IMR-90 (cell line): Measurements from ENCODE around the gene SLC30A2. TPM values are rescaled to one million over a fixed set of nuclear protein-coding genes. Genes with fewer than 3 reads are reported as not detected.

Experiments
- ATAC-seq: fragments of 200-7000 bp; cut with Tn5 transposase; 2 replicates; pipeline ENCODE4 v1.9.1; 2020; ENCODE audit warnings: low read depth, mild to moderate bottlenecking, moderate library complexity
- BruUV-seq: library from RNA; stranded (reverse); fragments of 400-500 nt; replicated peaks from 2 replicates; lab custom pipeline; 2021; lab: Mats Ljungman, UMichigan
- CTCF ChIA-PET: fragments of 300-600 bp; formaldehyde crosslinking; extraction: SDS; loops from one replicate; lab custom pipeline; 2021; ENCODE audit warnings: antibody characterized with exemption; lab: Yijun Ruan, JAX
- POLR2A ChIA-PET: fragments of 300-600 bp; sonication (Branson Sonifier 250); formaldehyde crosslinking; loops from one replicate; lab custom pipeline; 2022; ENCODE audit warnings: antibody characterized with exemption; ENCODE audit not compliant: unreplicated experiment; lab: Charles Lee
- DNase-seq: peaks from one replicate; pipeline ENCODE4 v3.0.0; 2013
- H2AFZ ChIP-seq: replicated peaks from 2 replicates; pipeline ENCODE3; 2013; ENCODE audit warnings: low read length, mild to moderate bottlenecking; ENCODE audit not compliant: poor library complexity
- H2AK5ac ChIP-seq: 2 replicates; pipeline ENCODE4 v1.6.1; 2013; ENCODE audit warnings: low read depth, low read length, inconsistent platforms
- H2AK9ac ChIP-seq: replicated peaks from 2 replicates; pipeline ENCODE3; 2013; ENCODE audit warnings: mild to moderate bottlenecking, low read depth, low read length, moderate library complexity; ENCODE audit not compliant: poor library complexity
- H2BK120ac ChIP-seq: 2 replicates; pipeline ENCODE4 v1.6.1; 2013; ENCODE audit warnings: low read depth, low read length, inconsistent platforms
- H2BK15ac ChIP-seq: 3 replicates; pipeline ENCODE4 v1.6.1; 2013; ENCODE audit warnings: low read depth, low read length, inconsistent platforms
- H2BK20ac ChIP-seq: 2 replicates; pipeline ENCODE4 v1.6.1; 2013; ENCODE audit warnings: low read depth, mild to moderate bottlenecking, inconsistent platforms, low read length, moderate library complexity
- H2BK5ac ChIP-seq: 2 replicates; pipeline ENCODE4 v1.6.1; 2013; ENCODE audit warnings: mild to moderate bottlenecking, low read depth, low read length, inconsistent platforms; ENCODE audit not compliant: poor library complexity, severe bottlenecking
- H3K14ac ChIP-seq: replicated peaks from 2 replicates; pipeline ENCODE4 v1.6.1; 2013; ENCODE audit warnings: low read depth, low read length, inconsistent platforms
- H3K18ac ChIP-seq: 2 replicates; pipeline ENCODE4 v1.6.1; 2013; ENCODE audit warnings: low read depth, low read length, control low read depth
- H3K23ac ChIP-seq: 2 replicates; pipeline ENCODE4 v1.6.1; 2013; ENCODE audit warnings: low read depth, low read length, inconsistent platforms
- H3K27ac ChIP-seq: 2 replicates; pipeline ENCODE4 v1.5.1; 2013; ENCODE audit warnings: mild to moderate bottlenecking, control low read depth, low read length; ENCODE audit not compliant: insufficient read depth
- H3K27me3 ChIP-seq: 2 replicates; pipeline ENCODE4 v1.6.1; 2013; ENCODE audit warnings: low read length; ENCODE audit not compliant: control insufficient read depth, insufficient read depth
- H3K36me3 ChIP-seq: 2 replicates; pipeline ENCODE4 v1.6.1; 2013; ENCODE audit warnings: low read length, mixed read lengths; ENCODE audit not compliant: control insufficient read depth, insufficient read depth
- H3K4ac ChIP-seq: 2 replicates; pipeline ENCODE4 v1.6.1; 2013; ENCODE audit warnings: low read depth, low read length, inconsistent platforms
- H3K4me1 ChIP-seq: 2 replicates; pipeline ENCODE4 v1.6.1; 2013; ENCODE audit warnings: low read length, mixed read lengths; ENCODE audit not compliant: control insufficient read depth, insufficient read depth
- H3K4me2 ChIP-seq: 2 replicates; pipeline ENCODE4 v1.6.1; 2013; ENCODE audit warnings: low read depth, mild to moderate bottlenecking, control low read depth, low read length, moderate library complexity
- H3K4me3 ChIP-seq: 2 replicates; pipeline ENCODE4 v1.5.1; 2013; ENCODE audit warnings: low read depth, mild to moderate bottlenecking, control low read depth, low read length, moderate library complexity; ENCODE audit not compliant: insufficient read depth
- H3K56ac ChIP-seq: 2 replicates; pipeline ENCODE4 v1.6.1; 2013; ENCODE audit warnings: low read length, inconsistent platforms; ENCODE audit not compliant: insufficient read depth; ENCODE audit errors: extremely low read depth
- H3K79me1 ChIP-seq, 2 experiments: 2 replicates each; pipeline ENCODE4 v1.6.1; 2013; ENCODE audit warnings: low read length in 2 of 2, inconsistent platforms in 1 of 2, low read depth in 1 of 2
- H3K9ac ChIP-seq: 2 replicates; pipeline ENCODE4 v1.6.1; 2013; ENCODE audit warnings: low read depth, low read length, control low read depth
- H3K9me1 ChIP-seq: 2 replicates; pipeline ENCODE4 v1.6.1; 2013; ENCODE audit warnings: low read length, inconsistent platforms; ENCODE audit not compliant: insufficient read depth
- H3K9me3 ChIP-seq: 2 replicates; pipeline ENCODE4 v1.6.1; 2013; ENCODE audit warnings: low read length; ENCODE audit not compliant: control insufficient read depth, insufficient read depth
- H4K20me1 ChIP-seq: 2 replicates; pipeline ENCODE4 v1.6.1; 2013; ENCODE audit warnings: low read length, inconsistent platforms; ENCODE audit not compliant: insufficient read depth
- H4K5ac ChIP-seq: 2 replicates; pipeline ENCODE4 v1.6.1; 2013; ENCODE audit warnings: mild to moderate bottlenecking, low read depth, low read length, control low read depth
- H4K8ac ChIP-seq, 2 experiments: 2 replicates each; pipeline ENCODE4 v1.6.1; 2013; ENCODE audit warnings: low read depth in 2 of 2, low read length in 2 of 2, control low read depth in 1 of 2, inconsistent platforms in 1 of 2
- H4K91ac ChIP-seq: 2 replicates; pipeline ENCODE4 v1.6.1; 2013; ENCODE audit warnings: low read depth, low read length, inconsistent platforms; ENCODE audit not compliant: insufficient read depth
- CEBPB ChIP-seq: IDR thresholded peaks from 2 replicates; pipeline ENCODE4 v1.6.1; 2012; ENCODE audit warnings: low read depth, low read length, improper control_type of control experiment
- CHD1 ChIP-seq: IDR thresholded peaks from 2 replicates; pipeline ENCODE4 v1.6.1; 2012; ENCODE audit warnings: low read depth, low read length, improper control_type of control experiment
- CTCF ChIP-seq: conservative IDR thresholded peaks from 2 replicates; pipeline ENCODE4 v1.5.1; 2012; ENCODE audit warnings: mild to moderate bottlenecking, low read depth, low read length, improper control_type of control experiment
- MXI1 ChIP-seq: IDR thresholded peaks from 2 replicates; pipeline ENCODE4 v1.6.1; 2012; ENCODE audit warnings: low read depth, mild to moderate bottlenecking, low read length, moderate library complexity, borderline replicate concordance
- RAD21 ChIP-seq: IDR thresholded peaks from 2 replicates; pipeline ENCODE4 v1.6.1; 2012; ENCODE audit warnings: low read length, improper control_type of control experiment
- RFX5 ChIP-seq: IDR thresholded peaks from 2 replicates; pipeline ENCODE4 v1.8.0; 2012; ENCODE audit warnings: low read depth, mild to moderate bottlenecking, low read length, moderate library complexity
- SMC3 ChIP-seq: fragments of 150-350 bp; IDR thresholded peaks from 2 replicates; pipeline ENCODE4 v1.6.1; 2016; ENCODE audit warnings: low read depth, mild to moderate bottlenecking, antibody characterized with exemption, low read length, moderate library complexity
- WGBS, 2 experiments: methylation state at CpG; one replicate each; pipeline versions ENCODE4 v1.1.5 to v1.1.7; 2013; ENCODE audit warnings: missing lambda C conversion rate in 2 of 2; ENCODE audit not compliant: insufficient read length in 1 of 2; ENCODE audit errors: extremely low coverage in 2 of 2; 5-methylcytosine and 5-hydroxymethylcytosine counted together
- dilution Hi-C: fragments of 300-500 bp; cut with HindIII; formaldehyde crosslinking; loops from one replicate; pipeline ENCODE4 v1.14.3; 2018; ENCODE audit warnings: low sequenced_read_pairs; ENCODE audit not compliant: unreplicated experiment
- in situ Hi-C: fragments of 300-500 bp; cut with MboI; formaldehyde crosslinking; loops from 3 replicates; pipeline ENCODE4 v1.14.3; 2019; ENCODE audit warnings: low sequenced_read_pairs, inconsistent platforms, mixed read lengths
- intact Hi-C: fragments of 100-400 bp; cut with micrococcal nuclease; formaldehyde crosslinking; loops from 2 replicates; pipeline ENCODE4 v1.10.0; 2022
- polyA plus RNA-seq, 3 experiments: library from polyadenylated mRNA; depleted of rRNA; stranded (reverse); fragments of >200 nt; gene quantifications; 2 replicates each; pipeline ENCODE4 v1.2.3, GENCODE V29; 2012; ENCODE audit warnings: low replicate concordance in 1 of 3
- total RNA-seq: library from RNA; depleted of rRNA; stranded (reverse); fragments of >200 nt; gene quantifications from 2 replicates; pipeline ENCODE4 v1.2.3, GENCODE V29; 2012
- TF ChIP-seq, protein P1 (sequence below): fragments of 150-350 bp; IDR thresholded peaks from 2 replicates; pipeline ENCODE4 v1.6.1; 2017; ENCODE audit warnings: mild to moderate bottlenecking, antibody characterized with exemption, low read length, low read depth

Gene SLC30A2
- total and polyA plus RNA-seq, 2 of the 4 experiments (the other 2 are of a cell fraction): not detected

DNA sequence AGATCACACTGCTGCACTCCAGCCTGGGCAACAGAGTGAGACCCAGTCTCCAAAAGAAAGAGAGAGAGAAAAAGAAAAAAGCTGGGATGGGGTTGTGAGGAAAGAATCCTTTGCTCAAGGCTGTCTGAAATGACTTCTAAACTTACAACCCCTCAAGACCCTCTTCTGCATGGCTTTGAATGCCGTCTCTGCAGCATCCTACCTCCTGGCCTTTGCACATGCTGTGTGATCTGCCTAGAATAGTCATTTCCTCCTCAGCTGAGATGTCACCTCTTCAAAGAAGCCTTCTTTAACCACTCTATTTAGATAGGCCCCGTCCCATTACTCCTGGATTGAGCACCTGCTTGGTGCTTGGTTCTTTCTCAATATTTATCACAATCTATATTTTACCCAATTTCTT lies 38.9 kb upstream of the SLC30A2 start:
- CTCF ChIA-PET: no interaction called here
- dilution Hi-C loops: no loop called here

More for the DNA sequence above, 38.9 kb upstream of the SLC30A2 start:
- Histone ChIP-seq H2BK5ac (no peak overlapping the region), H2BK120ac (no peak overlapping the region), H3K4me2 (no peak overlapping the region), H4K8ac (no peak overlapping the region), H3K9me3 (no peaks in the 10 kb centered on the region), H3K56ac (no peak overlapping the region), H3K79me1 (no peaks in the 10 kb centered on the region), H3K27me3 (peaks cover 29% of the 10 kb centered on the region), H4K20me1 (no peaks in the 10 kb centered on the region), H4K5ac (no peak overlapping the region), H4K91ac (no peak overlapping the region), H3K23ac (no peak overlapping the region), H2AFZ (no peak overlapping the region), H3K4me1 (peaks cover 1% of the 10 kb centered on the region; the same call in 1 of the 2 replicates), H2BK20ac (no peak overlapping the region), H3K9me1 (no peaks in the 10 kb centered on the region), H3K36me3 (no peaks in the 10 kb centered on the region), H3K4ac (no peak overlapping the region), H2BK15ac (no peak overlapping the region), H3K27ac (no peak overlapping the region), H3K14ac (no peak overlapping the region), H2AK9ac (no peak overlapping the region), H2AK5ac (no peak overlapping the region), H3K9ac (no peak overlapping the region), H3K18ac (no peak overlapping the region), H3K4me3 (no peak overlapping the region)
- TF ChIP-seq SMC3 (no peak), CEBPB (no peak), CTCF (no peak), RFX5 (no peak), CHD1 (no peak), RAD21 (no peak), MXI1 (no peak)
- TF ChIP-seq, protein P1, sequence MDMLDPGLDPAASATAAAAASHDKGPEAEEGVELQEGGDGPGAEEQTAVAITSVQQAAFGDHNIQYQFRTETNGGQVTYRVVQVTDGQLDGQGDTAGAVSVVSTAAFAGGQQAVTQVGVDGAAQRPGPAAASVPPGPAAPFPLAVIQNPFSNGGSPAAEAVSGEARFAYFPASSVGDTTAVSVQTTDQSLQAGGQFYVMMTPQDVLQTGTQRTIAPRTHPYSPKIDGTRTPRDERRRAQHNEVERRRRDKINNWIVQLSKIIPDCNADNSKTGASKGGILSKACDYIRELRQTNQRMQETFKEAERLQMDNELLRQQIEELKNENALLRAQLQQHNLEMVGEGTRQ: no peak
- ATAC-seq (no peak), DNase-seq (no peak)
- 60% methylated on average over 1 of the region's 2 CpGs; no CpG with 5 or more reads in 1 of the 2 experiments for WGBS, 2 experiments
- POLR2A ChIA-PET: no interaction called here
- in situ Hi-C loops (no loop called here), intact Hi-C loops (no loop called here)
- BruUV-seq: no TSS peak
